ENCODE data around the gene PLCD3. TPM values are rescaled to one million over a fixed set of nuclear protein-coding genes. Genes with fewer than 3 reads are reported as not detected.

Gene PLCD3
- total and polyA plus RNA-seq, 10 of the 15 experiments (the other 5 are each of a cell fraction or from before 2014, with no cell fraction given) = 0.02 to 1.6 (median 0.44) TPM

GRCh38 chr17:45106096-45106495, 26.2 kb downstream of the PLCD3 start:
- no peak overlapping the region for H3K4me3 ChIP-seq
- POLR2A ChIA-PET = no interaction called here
- intact Hi-C loops (cut with micrococcal nuclease; ENCODE audit: unreplicated experiment) (no loop called here), in situ Hi-C loops (cut with MboI) (loop anchor here (10.0 kb wide), 1 partner anchor 181 kb away; no protein-coding TSS in a partner anchor)
- BruUV-seq (replicated peaks) = no TSS peak
- 98% methylated on average over 5 of the region's 5 CpGs for WGBS (ENCODE audit: insufficient coverage, insufficient replicate concordance, low lambda C conversion rate, missing lambda C conversion rate)
- RAD21 ChIA-PET (ENCODE audit: unreplicated experiment) = no interaction called here
- H3K4me2 ChIP-seq (ENCODE audit: control insufficient read depth, insufficient read depth) = no peak overlapping the region
- ATAC-seq (no peak), DNase-seq (ENCODE audit: low read depth, low spot score) (no peak), FAIRE-seq (no peak)
- H3K27me3 ChIP-seq (replicated peaks in 1 of 2; ENCODE audit: control insufficient read depth in 2 of 2, insufficient read depth in 2 of 2, low read length in 1 of 2) = no peaks in the 10 kb centered on the region
- no peaks in the 10 kb centered on the region for H3K4me1 ChIP-seq (ENCODE audit: control insufficient read depth, insufficient read depth, low read length)
- H3K36me3 ChIP-seq (ENCODE audit: control insufficient read depth in 2 of 2, insufficient read depth in 2 of 2, low read length in 1 of 2) = peaks cover 48 to 51% of the 10 kb centered on the region in 2 experiments
- no peaks in the 10 kb centered on the region for H3K9me3 ChIP-seq (replicated peaks; ENCODE audit: control insufficient read depth, insufficient read depth, low read length)
- H3K27ac ChIP-seq (ENCODE audit: control insufficient read depth, insufficient read depth) = no peak overlapping the region
- H2AFZ ChIP-seq (ENCODE audit: control insufficient read depth, low read depth, low read length) = no peak overlapping the region
- SMC1A ChIA-PET (ENCODE audit: uncharacterized antibody, unreplicated experiment) = no interaction called here
- CTCF ChIA-PET = interaction anchor here (1.1 to 2.0 kb wide), 2 partner anchors 10 to 26 kb away, joined by 4 to 5 read pairs; partner anchors contain the start of gene PLCD3
- no peak overlapping the region for H3K9ac ChIP-seq (ENCODE audit: control insufficient read depth, insufficient read depth, low read length)
- peaks cover 3% of the 10 kb centered on the region; the same call in 1 of the 2 replicates for H4K20me1 ChIP-seq (ENCODE audit: control insufficient read depth, insufficient read depth)
- no peaks in the 10 kb centered on the region for H3K79me2 ChIP-seq (ENCODE audit: control insufficient read depth, insufficient read depth, low read length)
- TF ChIP-seq PRDM15 (CRISPR knock-in tag; IDR thresholded peaks at IDR 0.05) (no peak), SMAD5 (IDR thresholded peaks at IDR 0.05; ENCODE audit: low read depth) (no peak), RELA (IDR thresholded peaks at IDR 0.05; ENCODE audit: borderline replicate concordance, partially characterized antibody) (no peak), CEBPB (IDR thresholded peaks at IDR 0.05; ENCODE audit: borderline replicate concordance in 1 of 2, low read depth in 2 of 2, low read length in 2 of 2) (no peak), POLR2AphosphoS5 (IDR thresholded peaks at IDR 0.05; ENCODE audit: low read length) (no peak), IRF3 (IDR thresholded peaks at IDR 0.05) (no peak), PAX5 (IDR thresholded peaks at IDR 0.05; ENCODE audit: borderline replicate concordance, low read depth, low read length) (no peak), CHD1 (IDR thresholded peaks at IDR 0.05; ENCODE audit: low read depth, low read length) (no peak), NFXL1 (IDR thresholded peaks at IDR 0.05; ENCODE audit: borderline replicate concordance) (no peak), SREBF2 (IDR thresholded peaks at IDR 0.05; ENCODE audit: low read length) (no peak), JUND (IDR thresholded peaks at IDR 0.05; ENCODE audit: low read depth, low read length) (no peak), CREB1 (IDR thresholded peaks at IDR 0.05; ENCODE audit: low read depth) (no peak), SPI1 (IDR thresholded peaks at IDR 0.05; ENCODE audit: borderline replicate concordance, insufficient read depth, low read depth, low read length) (no peak), RFX5 (IDR thresholded peaks at IDR 0.05; ENCODE audit: low read depth, low read length) (no peak), ZBTB11 (CRISPR knock-in tag; IDR thresholded peaks at IDR 0.05) (no peak)
